DND-41 (cell line): ENCODE data around the gene PANX2.
"Not testable (repeated sequence)": the region's sequence is repeated elsewhere in the genome, so short reads cannot be mapped to it uniquely, and the experiment has no call there.

Source experiments
- ATAC-seq: fragments of 200-7000 bp; cut with Tn5 transposase; 3 replicates; pipeline ENCODE4 v1.9.1; 2021; ENCODE audit warnings: low read depth; ENCODE audit not compliant: insufficient read depth
- DNase-seq: peaks from one replicate; pipeline ENCODE4 v3.0.0-alpha.2; 2020
- H2AFZ ChIP-seq: 2 replicates; pipeline ENCODE4 v1.6.0; 2012; ENCODE audit warnings: low read depth, low read length
- H3K27ac ChIP-seq: 2 replicates; pipeline ENCODE4 v1.5.1; 2012; ENCODE audit warnings: low read length, inconsistent platforms
- H3K27me3 ChIP-seq: fragments of 200-600 bp; sonication (generic); 2 replicates; pipeline ENCODE4 v1.6.0; 2012; ENCODE audit warnings: low read length, mild to moderate bottlenecking, inconsistent platforms; ENCODE audit not compliant: insufficient read depth, poor library complexity
- H3K36me3 ChIP-seq: 2 replicates; pipeline ENCODE4 v1.5.1; 2012; ENCODE audit warnings: low read length, inconsistent platforms; ENCODE audit not compliant: insufficient read depth
- H3K4me1 ChIP-seq: 2 replicates; pipeline ENCODE4 v1.5.1; 2012; ENCODE audit warnings: mild to moderate bottlenecking, low read length; ENCODE audit not compliant: insufficient read depth
- H3K4me2 ChIP-seq: 2 replicates; pipeline ENCODE4 v1.6.0; 2012; ENCODE audit warnings: mild to moderate bottlenecking, moderate library complexity, low read length, inconsistent platforms; ENCODE audit not compliant: insufficient read depth
- H3K4me3 ChIP-seq, 2 experiments: fragments of 200-600 bp in 1 of 2; shearing (Covaris generic) in 1 of 2; 2 replicates each; pipeline ENCODE4 v1.5.1; 2012 to 2016; ENCODE audit warnings: inconsistent platforms in 2 of 2, low read length in 2 of 2, mild to moderate bottlenecking in 2 of 2, low read depth in 1 of 2, moderate library complexity in 1 of 2
- H3K79me2 ChIP-seq: 2 replicates; pipeline ENCODE4 v1.6.0; 2012; ENCODE audit warnings: low read length, inconsistent platforms; ENCODE audit not compliant: insufficient read depth
- H3K9ac ChIP-seq: 2 replicates; pipeline ENCODE4 v1.6.0; 2012; ENCODE audit warnings: low read depth, mild to moderate bottlenecking, inconsistent platforms, low read length, moderate library complexity
- H3K9me3 ChIP-seq: 2 replicates; pipeline ENCODE4 v1.5.1; 2012; ENCODE audit warnings: low read length, moderate library complexity, mild to moderate bottlenecking, inconsistent platforms; ENCODE audit not compliant: insufficient read depth, severe bottlenecking
- H4K20me1 ChIP-seq: 2 replicates; pipeline ENCODE4 v1.6.0; 2012; ENCODE audit warnings: low read length; ENCODE audit not compliant: insufficient read depth
- EZH2 ChIP-seq: IDR thresholded peaks from 3 replicates; pipeline ENCODE4 v1.6.1; 2012; ENCODE audit warnings: borderline replicate concordance, low read depth, mild to moderate bottlenecking, moderate library complexity, low read length, inconsistent platforms; ENCODE audit not compliant: severe bottlenecking
- TF ChIP-seq, protein P1 (sequence below): IDR thresholded peaks from 2 replicates; pipeline ENCODE4 v1.5.1; 2012; ENCODE audit warnings: borderline replicate concordance, low read length, moderate library complexity, mild to moderate bottlenecking; ENCODE audit not compliant: poor library complexity, severe bottlenecking; ENCODE audit errors: extremely low read depth

The PANX2 gene

DNA sequence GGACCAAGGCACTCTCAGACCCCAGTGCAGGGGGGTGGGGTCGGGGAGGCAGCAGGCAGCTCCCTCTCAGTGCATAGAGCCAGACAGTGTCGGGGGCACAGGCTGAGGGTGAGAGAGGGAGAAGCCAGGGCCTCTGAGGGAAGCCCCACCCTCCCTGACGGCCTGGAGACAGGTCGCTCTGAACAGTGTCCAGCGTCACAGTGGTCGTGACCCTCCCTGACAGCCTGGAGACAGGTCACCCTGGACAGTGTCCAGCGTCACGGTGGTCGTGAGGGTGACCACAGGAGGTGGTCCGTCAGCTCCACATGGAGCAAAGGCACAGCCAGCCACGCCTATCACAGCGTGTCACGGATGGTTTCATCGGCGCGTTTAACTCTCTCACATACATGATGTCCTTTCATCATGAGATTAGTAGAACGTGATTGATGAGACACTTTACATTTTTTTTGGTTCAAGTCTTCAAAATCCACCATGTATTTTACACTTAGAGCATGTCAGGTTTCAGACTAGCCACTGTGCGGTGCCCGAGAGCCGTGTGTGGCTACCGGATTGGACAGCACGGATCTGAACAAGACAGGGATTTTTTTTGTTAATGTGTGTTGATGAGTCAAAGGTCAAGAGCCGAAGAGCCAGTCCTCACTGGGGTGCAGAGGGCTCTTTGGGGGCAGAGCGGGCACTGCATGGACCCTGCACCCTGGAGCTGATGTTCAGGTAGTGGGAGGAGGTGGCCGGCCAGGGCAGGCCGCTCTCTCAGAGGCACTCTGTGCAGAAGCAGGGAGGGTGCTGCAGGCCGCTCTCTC is 23.9 kb upstream of the PANX2 start:
- Histone ChIP-seq H3K4me2 (no peak overlapping the region), H3K36me3 (no peaks in the 10 kb centered on the region), H3K27me3 (no peaks in the 10 kb centered on the region), H3K9me3 (no peaks in the 10 kb centered on the region), H3K4me1 (no peaks in the 10 kb centered on the region), H3K4me3 (no peak overlapping the region), H3K9ac (no peak overlapping the region), H2AFZ (no peak overlapping the region), H4K20me1 (peaks cover 4% of the 10 kb centered on the region; the same call in 1 of the 2 replicates), H3K79me2 (no peaks in the 10 kb centered on the region), H3K27ac (no peak overlapping the region)
- no peak for DNase-seq
- ATAC-seq: no peak
- TF ChIP-seq, protein P1, sequence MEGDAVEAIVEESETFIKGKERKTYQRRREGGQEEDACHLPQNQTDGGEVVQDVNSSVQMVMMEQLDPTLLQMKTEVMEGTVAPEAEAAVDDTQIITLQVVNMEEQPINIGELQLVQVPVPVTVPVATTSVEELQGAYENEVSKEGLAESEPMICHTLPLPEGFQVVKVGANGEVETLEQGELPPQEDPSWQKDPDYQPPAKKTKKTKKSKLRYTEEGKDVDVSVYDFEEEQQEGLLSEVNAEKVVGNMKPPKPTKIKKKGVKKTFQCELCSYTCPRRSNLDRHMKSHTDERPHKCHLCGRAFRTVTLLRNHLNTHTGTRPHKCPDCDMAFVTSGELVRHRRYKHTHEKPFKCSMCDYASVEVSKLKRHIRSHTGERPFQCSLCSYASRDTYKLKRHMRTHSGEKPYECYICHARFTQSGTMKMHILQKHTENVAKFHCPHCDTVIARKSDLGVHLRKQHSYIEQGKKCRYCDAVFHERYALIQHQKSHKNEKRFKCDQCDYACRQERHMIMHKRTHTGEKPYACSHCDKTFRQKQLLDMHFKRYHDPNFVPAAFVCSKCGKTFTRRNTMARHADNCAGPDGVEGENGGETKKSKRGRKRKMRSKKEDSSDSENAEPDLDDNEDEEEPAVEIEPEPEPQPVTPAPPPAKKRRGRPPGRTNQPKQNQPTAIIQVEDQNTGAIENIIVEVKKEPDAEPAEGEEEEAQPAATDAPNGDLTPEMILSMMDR: no peak
- no peak for TF ChIP-seq EZH2

DNA sequence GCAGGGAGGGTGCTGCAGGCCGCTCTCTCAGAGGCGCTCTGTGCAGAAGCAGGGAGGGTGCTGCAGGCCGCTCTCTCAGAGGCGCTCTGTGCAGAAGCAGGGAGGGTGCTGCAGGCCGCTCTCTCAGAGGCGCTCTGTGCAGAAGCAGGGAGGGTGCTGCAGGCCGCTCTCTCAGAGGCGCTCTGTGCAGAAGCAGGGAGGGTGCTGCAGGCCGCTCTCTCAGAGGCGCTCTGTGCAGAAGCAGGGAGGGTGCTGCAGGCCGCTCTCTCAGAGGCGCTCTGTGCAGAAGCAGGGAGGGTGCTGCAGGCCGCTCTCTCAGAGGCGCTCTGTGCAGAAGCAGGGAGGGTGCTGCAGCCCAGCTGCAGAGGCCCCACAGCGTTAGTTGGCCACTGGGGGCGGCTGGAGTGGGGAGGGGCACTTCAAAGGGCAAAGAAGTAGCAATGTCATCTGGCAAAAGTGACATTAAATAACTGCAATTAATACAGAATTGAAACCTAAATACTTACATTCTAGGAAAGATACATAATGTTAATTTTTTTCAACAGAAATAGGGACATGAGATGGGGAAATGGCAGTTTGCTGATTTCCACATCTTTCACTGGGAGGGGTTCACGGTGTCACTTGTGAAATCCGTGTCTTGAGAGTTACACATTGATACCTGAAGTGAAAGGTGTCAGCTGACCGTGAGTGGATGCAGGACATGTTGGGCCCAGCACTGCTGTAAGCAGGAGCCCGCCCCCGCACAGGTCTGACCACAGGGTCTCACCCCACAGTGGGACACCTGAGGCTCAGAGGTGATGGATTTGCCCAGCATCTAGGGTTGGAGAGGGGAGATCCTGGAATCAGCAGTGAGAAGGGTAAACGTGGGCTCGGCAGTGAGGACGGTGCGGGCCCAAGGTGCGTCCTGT is 23.0 kb upstream of the PANX2 start:
- H3K4me2 ChIP-seq, H3K27me3 ChIP-seq, DNase-seq, H3K4me3 ChIP-seq, H4K20me1 ChIP-seq, H2AFZ ChIP-seq, H3K36me3 ChIP-seq, H3K9ac ChIP-seq, ATAC-seq, H3K4me1 ChIP-seq, H3K79me2 ChIP-seq, H3K9me3 ChIP-seq, H3K27ac ChIP-seq: not testable (repeated sequence)

DNA sequence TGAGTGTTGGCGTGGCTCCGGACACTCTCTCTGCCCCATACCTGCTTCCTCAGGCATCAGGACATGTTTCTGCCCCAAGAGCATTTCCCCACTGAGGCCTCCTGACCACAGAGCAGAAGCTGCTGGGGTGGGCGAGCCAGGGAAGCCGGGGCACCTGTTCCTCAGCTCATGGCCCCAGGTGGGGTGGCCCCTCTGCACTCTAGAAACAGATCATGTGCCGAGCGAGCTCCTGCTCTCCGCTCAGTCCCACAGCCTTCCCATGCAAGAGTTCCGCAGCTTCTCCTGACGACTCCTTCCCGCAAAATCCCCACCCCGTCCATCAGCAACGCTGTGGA is 22.4 kb upstream of the PANX2 start:
- DNase-seq (no peak), ATAC-seq (no peak)
- no peak overlapping the region for H3K4me2 ChIP-seq
- H3K36me3 ChIP-seq: no peaks in the 10 kb centered on the region
- H3K27ac ChIP-seq: no peak overlapping the region
- no peaks in the 10 kb centered on the region for H3K27me3 ChIP-seq
- no peak overlapping the region for H2AFZ ChIP-seq
- no peak overlapping the region for H3K9ac ChIP-seq
- H4K20me1 ChIP-seq: peaks cover 4% of the 10 kb centered on the region; the same call in 1 of the 2 replicates
- no peaks in the 10 kb centered on the region for H3K79me2 ChIP-seq
- H3K9me3 ChIP-seq: no peaks in the 10 kb centered on the region
- TF ChIP-seq, protein P1: no peak
- TF ChIP-seq EZH2: no peak
- no peaks in the 10 kb centered on the region for H3K4me1 ChIP-seq
- H3K4me3 ChIP-seq: no peak overlapping the region
